ENCODE results near the gene WNK2.

WNK2 gene

GRCh38 chr9:93186215-93186945, 2.4 kb downstream of the WNK2 start:
- no peak for DNase-seq

DNA sequence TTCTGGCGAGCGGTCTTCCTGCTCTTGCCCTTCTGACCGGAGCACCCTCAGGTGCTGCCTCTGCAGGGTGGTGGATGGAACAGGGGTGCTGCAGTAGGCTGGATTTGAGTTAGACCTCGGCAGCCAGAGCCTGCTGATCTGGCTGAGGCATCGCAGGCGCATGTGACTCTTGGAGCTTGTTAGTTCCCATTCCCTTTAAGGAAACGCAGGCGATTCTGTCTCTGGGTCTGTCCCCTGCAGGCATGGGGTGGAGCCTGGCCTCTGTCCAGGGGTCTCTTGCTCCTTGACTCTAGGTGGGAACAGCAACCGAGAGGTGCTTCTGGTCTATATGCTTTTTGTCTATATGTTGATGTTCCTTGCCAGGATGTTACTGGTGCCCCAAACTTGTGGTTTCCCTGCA, 3.1 kb downstream of the WNK2 start:
- no peak for DNase-seq

- no peak for DNase-seq
Observed at GRCh38 chr9:93187574-93187973, 3.6 kb downstream of the WNK2 start.

- DNase-seq = no peak
Observed at GRCh38 chr9:93188426-93189368, 4.8 kb downstream of the WNK2 start.

DNA sequence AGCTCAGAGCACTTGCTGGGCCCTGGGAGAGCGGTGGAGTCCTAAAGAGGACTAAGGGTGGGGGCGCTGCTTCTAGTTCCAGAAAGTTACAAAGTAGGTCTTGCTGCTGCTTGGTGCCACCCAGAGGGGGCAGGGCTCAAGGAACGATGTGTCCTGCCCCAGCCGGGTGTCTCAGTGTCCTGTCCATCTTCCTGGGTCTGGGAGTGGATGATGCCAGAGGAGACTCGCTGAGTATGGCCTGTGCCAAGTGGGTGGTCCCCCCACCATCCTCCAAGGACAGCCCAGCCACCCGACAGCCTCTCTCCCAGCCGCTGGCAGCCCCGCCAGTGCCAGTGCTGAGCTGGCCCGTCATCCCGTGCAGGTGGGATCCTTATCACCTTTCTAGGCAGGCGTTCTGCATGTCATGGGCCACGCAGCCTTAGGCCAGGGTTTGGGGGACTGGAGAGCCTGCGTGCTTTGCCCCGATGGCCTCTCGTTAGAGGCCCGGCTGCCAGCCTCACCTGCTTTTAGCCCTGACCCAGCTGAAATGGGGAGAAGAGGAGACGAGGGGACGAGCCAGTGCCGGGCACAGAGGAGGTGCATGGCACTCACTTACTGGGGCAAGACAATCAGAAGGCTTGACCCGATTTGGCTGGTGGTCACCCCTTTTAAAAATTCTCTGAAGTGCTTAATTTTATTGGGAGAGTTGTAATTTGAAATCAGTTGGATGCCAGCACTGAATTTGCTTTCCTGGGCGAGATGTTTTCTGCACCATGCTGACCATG, 5.6 kb downstream of the WNK2 start:
- no peak for DNase-seq

DNA sequence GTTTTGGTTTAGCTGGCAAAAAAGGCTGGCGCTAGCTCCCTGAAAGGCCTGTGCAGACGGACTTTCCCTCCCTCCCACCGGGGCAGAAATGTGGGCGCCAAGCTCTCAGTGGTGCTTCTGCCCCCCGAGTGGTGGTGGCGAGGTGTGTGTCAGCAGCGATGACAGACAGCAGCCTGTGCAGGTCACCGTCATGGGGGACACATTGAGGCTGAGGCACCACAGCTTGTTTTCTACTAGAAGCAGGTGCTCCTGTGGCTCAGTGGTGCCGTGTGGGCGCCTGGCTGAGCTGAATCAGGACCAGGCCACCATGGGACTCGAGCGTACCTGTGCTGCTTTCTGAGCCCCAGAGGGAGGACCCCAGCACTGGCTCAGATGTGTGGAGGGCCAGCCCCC, 6.2 kb downstream of the WNK2 start:
- no peak for DNase-seq

- no peak for DNase-seq
Observed at GRCh38 chr9:93190656-93191353, 6.9 kb downstream of the WNK2 start.

- DNase-seq = no peak
Observed at GRCh38 chr9:93191354-93191660, 7.4 kb downstream of the WNK2 start.

- DNase-seq = no peak
Observed at GRCh38 chr9:93192721-93193387, 8.9 kb downstream of the WNK2 start.

GRCh38 chr9:93193388-93194220, 9.7 kb downstream of the WNK2 start:
- DNase-seq = peak; percentile 46

GRCh38 chr9:93194221-93194625, 10.3 kb downstream of the WNK2 start:
- no peak for DNase-seq

DNA sequence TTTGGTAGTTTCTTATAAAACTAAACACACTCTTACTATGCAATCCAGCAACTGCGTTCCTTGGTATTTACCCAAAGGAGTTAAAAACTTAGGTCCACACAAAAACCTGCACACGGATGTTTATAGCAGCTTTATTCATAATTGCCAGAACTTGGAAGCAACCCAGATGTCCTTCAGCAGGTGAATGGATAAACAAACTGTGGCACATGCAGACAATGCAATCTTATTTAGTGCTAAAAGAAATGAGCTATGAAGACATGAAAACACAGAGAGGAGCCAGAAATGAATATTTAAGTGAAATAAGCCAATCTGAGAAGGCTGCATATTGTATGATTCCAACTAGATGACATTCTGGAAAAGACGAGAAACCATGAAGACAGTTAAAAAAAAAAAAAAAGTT, 10.7 kb downstream of the WNK2 start:
- no peak for DNase-seq

- DNase-seq = no peak
Observed at GRCh38 chr9:93196096-93197055, 12.4 kb downstream of the WNK2 start.

DNA sequence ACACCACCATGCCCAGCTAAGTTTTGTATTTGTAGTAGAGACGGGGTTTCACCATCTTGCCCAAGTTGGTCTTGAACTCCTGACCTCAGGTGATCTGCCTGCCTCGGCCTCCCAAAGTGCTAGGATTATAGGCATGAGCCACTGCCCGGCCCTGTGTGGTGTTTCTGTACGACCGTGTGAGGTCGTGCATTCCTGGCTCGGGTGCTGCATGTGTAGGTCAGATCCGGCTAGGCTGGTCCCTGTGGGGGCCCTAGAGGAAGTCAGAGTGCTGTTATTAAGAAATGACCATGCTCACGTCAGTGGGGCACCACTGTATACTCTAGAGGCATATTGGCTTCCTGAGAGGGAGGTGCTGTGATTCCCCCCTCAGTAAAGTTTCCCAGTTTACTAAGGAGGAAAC, 13.7 kb downstream of the WNK2 start:
- DNase-seq = no peak

DNA sequence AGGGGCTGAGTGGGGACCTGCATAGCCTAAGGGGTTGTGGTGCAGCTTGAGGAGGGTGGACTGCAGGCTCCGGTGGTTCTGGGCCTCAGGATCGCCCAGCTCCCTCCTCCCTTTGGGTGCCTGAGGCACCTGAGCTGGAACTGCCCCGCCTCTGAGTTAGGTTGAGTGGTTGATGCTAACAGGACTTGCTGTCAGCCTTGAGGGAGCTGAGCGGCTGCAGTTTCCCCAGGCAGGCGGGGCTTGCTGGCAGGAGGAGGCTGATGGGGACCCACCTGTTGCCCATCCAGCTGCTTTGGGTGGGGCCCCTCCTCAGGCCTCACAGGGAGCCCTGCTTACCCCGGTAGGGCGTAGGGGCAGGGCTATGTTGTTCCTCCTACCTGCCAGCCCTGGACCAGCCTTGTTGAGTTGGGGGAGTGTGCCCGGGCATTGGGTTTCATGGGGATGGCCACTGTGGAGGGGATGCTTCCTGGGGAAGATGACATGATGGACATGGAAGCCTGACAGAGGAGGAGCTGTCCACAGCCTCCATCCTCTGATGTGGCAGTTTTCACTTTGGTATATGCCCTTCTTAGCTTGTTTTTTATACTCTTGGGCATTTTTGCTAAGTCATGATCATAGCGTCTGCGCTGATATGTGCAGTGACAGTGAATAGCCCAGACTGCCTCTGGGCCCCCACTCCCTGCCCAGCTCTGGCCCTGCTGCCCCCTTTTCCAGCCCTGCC, 14.3 kb downstream of the WNK2 start:
- DNase-seq = no peak

DNA sequence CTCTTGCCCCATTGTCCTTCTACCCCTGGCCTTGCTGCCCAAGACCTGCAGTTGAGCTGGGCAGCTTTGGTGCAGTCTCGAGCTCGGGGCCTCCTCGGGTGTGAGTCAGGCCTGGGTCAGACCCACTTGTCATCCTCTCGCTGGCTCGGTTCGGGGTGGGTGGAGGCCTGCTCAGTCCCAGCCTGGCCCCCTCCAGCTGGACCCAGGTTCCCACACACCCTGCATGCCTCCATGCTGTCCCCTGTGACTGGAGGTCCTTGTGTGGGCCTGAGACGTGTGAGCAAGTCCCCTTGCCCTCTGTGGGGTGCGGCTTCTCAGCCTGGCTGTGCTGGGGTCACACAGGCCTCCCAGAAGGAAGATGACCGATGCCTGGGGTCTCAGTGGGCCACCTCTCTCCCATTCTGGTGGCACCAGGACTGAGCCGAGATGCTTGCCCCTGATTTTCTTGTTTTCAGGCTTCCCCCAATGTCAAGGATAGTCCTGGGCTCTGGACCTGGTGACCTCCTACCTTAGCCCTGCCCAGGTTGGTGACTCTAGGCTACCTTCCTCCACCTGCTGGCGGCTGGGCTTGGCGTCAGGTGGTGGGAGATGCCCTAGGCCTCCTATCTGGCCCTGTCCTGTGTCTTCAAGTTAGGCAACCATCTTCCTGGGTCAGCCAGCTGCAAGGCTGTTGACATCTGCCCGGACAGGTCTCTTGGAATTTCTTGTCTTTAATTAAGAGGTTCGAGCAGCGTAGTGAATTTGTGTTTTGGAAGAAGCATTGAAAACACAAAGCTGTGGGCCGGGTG, 15.1 kb downstream of the WNK2 start:
- no peak for DNase-seq

DNA sequence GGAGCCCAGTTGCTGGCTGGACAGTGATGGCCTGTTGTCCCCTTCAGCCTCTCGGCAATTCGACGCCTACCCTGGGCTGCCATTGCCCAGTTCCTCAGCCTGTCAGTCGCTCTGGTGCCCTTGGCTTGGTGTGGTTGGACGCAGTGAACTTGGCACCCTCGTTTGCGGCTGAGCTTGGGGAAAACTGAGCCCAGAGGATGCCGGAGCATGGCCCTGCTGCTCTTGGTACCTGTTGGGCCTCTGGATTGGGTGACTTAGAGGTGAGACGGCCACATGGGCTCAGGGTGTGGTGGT, 16.5 kb downstream of the WNK2 start:
- no peak for DNase-seq

DNA sequence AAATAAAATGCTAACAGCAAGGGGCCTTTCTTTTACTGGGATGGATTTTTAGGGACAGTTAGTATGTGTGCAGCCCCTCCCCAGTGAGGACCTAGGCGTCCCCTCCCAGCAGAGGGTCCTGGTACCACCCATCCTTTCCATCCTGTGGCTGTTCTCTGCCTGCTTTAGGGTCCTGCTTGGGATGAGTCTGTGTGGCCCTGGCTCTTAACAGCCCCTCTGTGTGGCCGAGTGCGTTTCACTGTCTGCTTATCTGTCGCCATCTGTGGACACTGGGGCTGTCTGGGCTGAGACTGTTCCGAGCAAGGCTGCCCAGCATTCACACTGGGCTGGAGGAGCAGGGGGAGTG, 17.0 kb downstream of the WNK2 start:
- no peak for DNase-seq
